Ureter (tissue), 1 donor: Measurements from ENCODE around the gene GSTM2. TPM values are rescaled to one million over a fixed set of nuclear protein-coding genes. Genes with fewer than 3 reads are reported as not detected.
A peak's percentile ranks its signal among the peaks of the same experiment; 100 is the strongest.
"Not testable (repeated sequence)": the region's sequence is repeated elsewhere in the genome, so short reads cannot be mapped to it uniquely, and the experiment has no call there.

Source experiments
- DNase-seq: peaks from one replicate; pipeline ENCODE4 v3.0.0-alpha.2; 2020; ENCODE audit warnings: low spot score
- total RNA-seq: library from RNA; stranded (reverse); gene quantifications from one replicate; pipeline ENCODE4 v1.2.4, GENCODE V29; 2023
- donor health status: DM: yes; HTN: yes; CAD: no.

Gene GSTM2
- total RNA-seq, 1 donor from 2014 or later = 104 TPM

GRCh38 chr1:109643385-109644230 is 24.2 kb upstream of the GSTM2 start:
- peak; percentile 89 for DNase-seq

GRCh38 chr1:109644670-109645069 is 23.2 kb upstream of the GSTM2 start:
- no peak for DNase-seq

GRCh38 chr1:109649491-109649914 is 18.4 kb upstream of the GSTM2 start:
- DNase-seq = peak; percentile 17

GRCh38 chr1:109650609-109651008 is 17.2 kb upstream of the GSTM2 start:
- DNase-seq = no peak

- no peak for DNase-seq
These were observed 15.5 kb upstream of the GSTM2 start for GRCh38 chr1:109652402-109652801.

- DNase-seq = no peak
These were observed 14.6 kb upstream of the GSTM2 start for GRCh38 chr1:109653306-109653705.

- DNase-seq = no peak
These were observed 13.3 kb upstream of the GSTM2 start for GRCh38 chr1:109654519-109654918.

GRCh38 chr1:109655615-109656519 is 12.0 kb upstream of the GSTM2 start, which contains the start of gene GSTM4:
Gene GSTM4 (plus strand): TSS chr1:109656099. CDS start chr1:109656390, 291 bp downstream.
- peak; percentile 84 for DNase-seq

- no peak for DNase-seq
These were observed 10.5 kb upstream of the GSTM2 start for GRCh38 chr1:109657395-109657794.

- no peak for DNase-seq
These were observed 9.9 kb upstream of the GSTM2 start for GRCh38 chr1:109657970-109658369.

- DNase-seq = no peak
These were observed 9.3 kb upstream of the GSTM2 start for GRCh38 chr1:109658533-109659042.

GRCh38 chr1:109659145-109659544 is 8.7 kb upstream of the GSTM2 start:
- DNase-seq = no peak

- DNase-seq = no peak
These were observed 7.7 kb upstream of the GSTM2 start for GRCh38 chr1:109659997-109660690.

GRCh38 chr1:109660691-109661026 is 7.2 kb upstream of the GSTM2 start:
- DNase-seq = not testable (repeated sequence)

GRCh38 chr1:109661391-109661790 is 6.5 kb upstream of the GSTM2 start:
- DNase-seq = no peak

- DNase-seq = no peak
These were observed 3.2 kb upstream of the GSTM2 start for GRCh38 chr1:109664671-109665070.

- no peak for DNase-seq
These were observed 392 bp downstream of the GSTM2 start for GRCh38 chr1:109668123-109668775.

GRCh38 chr1:109669246-109669948 is 1.5 kb downstream of the GSTM2 start:
- DNase-seq = no peak

- DNase-seq = not testable (repeated sequence)
These were observed 2.1 kb downstream of the GSTM2 start for GRCh38 chr1:109669949-109670302.

- DNase-seq = no peak
These were observed 3.2 kb downstream of the GSTM2 start for GRCh38 chr1:109671067-109671466.

GRCh38 chr1:109673861-109674260 is 6.0 kb downstream of the GSTM2 start:
- not testable (repeated sequence) for DNase-seq
